Ishikawa (cell line): Measurements from ENCODE around the gene DPH6.

Source experiments
- CEBPB ChIP-seq: IDR thresholded peaks from 2 replicates; pipeline ENCODE4 v1.6.1; 2012
- CREB1 ChIP-seq: IDR thresholded peaks from 2 replicates; pipeline ENCODE4 v1.6.1; 2012; ENCODE audit warnings: low read depth
- EGR1 ChIP-seq: IDR thresholded peaks from 2 replicates; pipeline ENCODE4 v1.6.1; 2012
- EP300 ChIP-seq: IDR thresholded peaks from 2 replicates; pipeline ENCODE4 v1.6.1; 2012; ENCODE audit warnings: borderline replicate concordance
- FOXM1 ChIP-seq: IDR thresholded peaks from 2 replicates; pipeline ENCODE4 v1.6.1; 2012; ENCODE audit warnings: low read depth, borderline replicate concordance
- MAX ChIP-seq: IDR thresholded peaks from 2 replicates; pipeline ENCODE4 v1.6.1; 2012
- NFIC ChIP-seq: IDR thresholded peaks from 2 replicates; pipeline ENCODE4 v1.6.1; 2012
- RAD21 ChIP-seq: IDR thresholded peaks from 2 replicates; pipeline ENCODE4 v1.6.1; 2012; ENCODE audit warnings: low read depth
- TAF1 ChIP-seq: IDR thresholded peaks from 2 replicates; pipeline ENCODE4 v1.6.1; 2012; ENCODE audit warnings: low read depth, mild to moderate bottlenecking
- TCF12 ChIP-seq: IDR thresholded peaks from 2 replicates; pipeline ENCODE4 v1.6.1; 2012; ENCODE audit warnings: low read depth
- TEAD4 ChIP-seq: IDR thresholded peaks from 2 replicates; pipeline ENCODE4 v1.6.1; 2012
- USF1 ChIP-seq: IDR thresholded peaks from 2 replicates; pipeline ENCODE4 v1.6.1; 2012
- YY1 ChIP-seq: IDR thresholded peaks from 2 replicates; pipeline ENCODE4 v1.6.1; 2012; ENCODE audit warnings: low read depth
- ZBTB7A ChIP-seq: IDR thresholded peaks from 2 replicates; pipeline ENCODE4 v1.6.1; 2012; ENCODE audit warnings: low read depth
- TF ChIP-seq, protein P1 (sequence below): IDR thresholded peaks from 2 replicates; pipeline ENCODE4 v1.6.1; 2012; ENCODE audit warnings: low read depth, mild to moderate bottlenecking

The DPH6 gene

DNA sequence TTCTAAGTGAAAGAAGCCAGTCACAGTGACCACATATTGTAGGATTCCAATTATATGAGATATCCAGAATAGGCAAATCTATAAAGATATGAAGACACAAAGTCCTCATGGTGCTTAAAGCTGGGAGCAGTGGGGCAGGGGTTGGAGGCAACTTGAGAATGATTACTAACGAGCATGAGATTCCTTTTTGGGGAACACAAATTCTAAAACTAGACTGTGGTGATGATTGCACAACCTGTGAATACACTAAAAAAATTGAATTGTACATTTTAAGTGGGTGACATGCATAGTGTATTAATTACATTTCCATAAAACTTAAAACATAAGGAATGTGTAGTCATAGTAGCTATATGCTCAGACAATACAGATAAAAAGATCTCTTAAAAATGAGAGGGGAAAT, 103.2 kb downstream of the DPH6 start:
- TF ChIP-seq CREB1 (no peak), ZBTB7A (no peak), YY1 (no peak), EGR1 (no peak), TAF1 (no peak)

DNA sequence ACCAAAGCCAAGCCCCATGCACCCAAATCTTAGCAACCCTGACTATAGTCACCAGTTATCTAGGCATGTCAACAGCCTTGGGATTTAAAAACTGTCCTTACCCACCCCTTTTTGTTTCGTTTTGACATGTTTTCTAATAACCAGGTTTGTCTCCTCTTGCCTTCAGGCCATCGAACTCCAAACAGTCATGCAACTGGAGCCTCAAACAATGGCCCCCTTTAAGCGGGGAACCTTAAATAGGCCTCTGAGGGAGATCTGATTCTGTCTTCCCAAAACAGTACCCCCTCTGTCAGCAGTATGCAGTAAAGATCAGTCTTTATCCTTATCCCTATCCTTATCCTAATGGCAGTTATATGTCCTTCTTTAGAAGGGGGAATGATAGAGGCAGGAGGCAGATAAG, 105.7 kb downstream of the DPH6 start:
- TF ChIP-seq FOXM1 (no peak), EGR1 (no peak), ZBTB7A (no peak), USF1 (no peak), RAD21 (no peak), TCF12 (no peak), CEBPB (no peak), TAF1 (no peak), CREB1 (no peak), NFIC (no peak)
- TF ChIP-seq, protein P1, sequence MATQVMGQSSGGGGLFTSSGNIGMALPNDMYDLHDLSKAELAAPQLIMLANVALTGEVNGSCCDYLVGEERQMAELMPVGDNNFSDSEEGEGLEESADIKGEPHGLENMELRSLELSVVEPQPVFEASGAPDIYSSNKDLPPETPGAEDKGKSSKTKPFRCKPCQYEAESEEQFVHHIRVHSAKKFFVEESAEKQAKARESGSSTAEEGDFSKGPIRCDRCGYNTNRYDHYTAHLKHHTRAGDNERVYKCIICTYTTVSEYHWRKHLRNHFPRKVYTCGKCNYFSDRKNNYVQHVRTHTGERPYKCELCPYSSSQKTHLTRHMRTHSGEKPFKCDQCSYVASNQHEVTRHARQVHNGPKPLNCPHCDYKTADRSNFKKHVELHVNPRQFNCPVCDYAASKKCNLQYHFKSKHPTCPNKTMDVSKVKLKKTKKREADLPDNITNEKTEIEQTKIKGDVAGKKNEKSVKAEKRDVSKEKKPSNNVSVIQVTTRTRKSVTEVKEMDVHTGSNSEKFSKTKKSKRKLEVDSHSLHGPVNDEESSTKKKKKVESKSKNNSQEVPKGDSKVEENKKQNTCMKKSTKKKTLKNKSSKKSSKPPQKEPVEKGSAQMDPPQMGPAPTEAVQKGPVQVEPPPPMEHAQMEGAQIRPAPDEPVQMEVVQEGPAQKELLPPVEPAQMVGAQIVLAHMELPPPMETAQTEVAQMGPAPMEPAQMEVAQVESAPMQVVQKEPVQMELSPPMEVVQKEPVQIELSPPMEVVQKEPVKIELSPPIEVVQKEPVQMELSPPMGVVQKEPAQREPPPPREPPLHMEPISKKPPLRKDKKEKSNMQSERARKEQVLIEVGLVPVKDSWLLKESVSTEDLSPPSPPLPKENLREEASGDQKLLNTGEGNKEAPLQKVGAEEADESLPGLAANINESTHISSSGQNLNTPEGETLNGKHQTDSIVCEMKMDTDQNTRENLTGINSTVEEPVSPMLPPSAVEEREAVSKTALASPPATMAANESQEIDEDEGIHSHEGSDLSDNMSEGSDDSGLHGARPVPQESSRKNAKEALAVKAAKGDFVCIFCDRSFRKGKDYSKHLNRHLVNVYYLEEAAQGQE, result no peak

DNA sequence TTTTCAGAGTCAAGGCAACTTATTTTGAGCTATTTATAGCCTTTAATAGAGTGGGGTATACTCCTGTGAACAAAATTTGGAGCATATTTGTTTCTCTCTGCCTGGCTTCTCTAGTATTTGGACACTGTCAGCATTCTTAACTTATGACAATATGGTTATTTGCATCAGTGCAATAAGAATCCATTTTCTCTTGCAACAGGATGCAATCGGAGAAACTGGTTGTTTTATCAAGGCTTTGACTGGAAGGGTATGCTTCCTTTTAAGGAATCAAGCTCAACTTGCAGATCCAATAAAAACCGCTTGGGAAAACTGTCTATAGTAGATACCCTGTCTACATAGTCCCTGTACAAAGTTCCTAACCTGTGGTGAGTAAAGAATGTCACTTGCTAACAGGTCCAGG, 106.7 kb downstream of the DPH6 start:
- TF ChIP-seq ZBTB7A (no peak), CEBPB (no peak), EP300 (no peak), MAX (no peak), EGR1 (no peak), RAD21 (no peak), USF1 (no peak)

- TF ChIP-seq ZBTB7A (no peak), TEAD4 (no peak), TCF12 (no peak), FOXM1 (no peak), RAD21 (no peak), TAF1 (no peak), CEBPB (no peak), EP300 (no peak), EGR1 (no peak), CREB1 (no peak), USF1 (no peak), MAX (no peak), NFIC (no peak), YY1 (no peak)
- TF ChIP-seq, protein P1, result no peak
Observed at GRCh38 chr15:35437157-35437556, 108.8 kb downstream of the DPH6 start.

GRCh38 chr15:35436422-35436821, 109.5 kb downstream of the DPH6 start:
- TF ChIP-seq CREB1 (no peak), MAX (no peak), TEAD4 (no peak), EGR1 (no peak), TAF1 (no peak), YY1 (no peak), CEBPB (no peak), RAD21 (no peak), EP300 (no peak), NFIC (no peak), ZBTB7A (no peak)
- TF ChIP-seq, protein P1, result no peak
